ENCODE results near the gene SPATA6.
"Not testable (repeated sequence)": the region's sequence is repeated elsewhere in the genome, so short reads cannot be mapped to it uniquely, and the experiment has no call there.

GRCh38 chr1:48519896-48520295, 47.9 kb upstream of the SPATA6 start:
- TF ChIP-seq, protein P1, sequence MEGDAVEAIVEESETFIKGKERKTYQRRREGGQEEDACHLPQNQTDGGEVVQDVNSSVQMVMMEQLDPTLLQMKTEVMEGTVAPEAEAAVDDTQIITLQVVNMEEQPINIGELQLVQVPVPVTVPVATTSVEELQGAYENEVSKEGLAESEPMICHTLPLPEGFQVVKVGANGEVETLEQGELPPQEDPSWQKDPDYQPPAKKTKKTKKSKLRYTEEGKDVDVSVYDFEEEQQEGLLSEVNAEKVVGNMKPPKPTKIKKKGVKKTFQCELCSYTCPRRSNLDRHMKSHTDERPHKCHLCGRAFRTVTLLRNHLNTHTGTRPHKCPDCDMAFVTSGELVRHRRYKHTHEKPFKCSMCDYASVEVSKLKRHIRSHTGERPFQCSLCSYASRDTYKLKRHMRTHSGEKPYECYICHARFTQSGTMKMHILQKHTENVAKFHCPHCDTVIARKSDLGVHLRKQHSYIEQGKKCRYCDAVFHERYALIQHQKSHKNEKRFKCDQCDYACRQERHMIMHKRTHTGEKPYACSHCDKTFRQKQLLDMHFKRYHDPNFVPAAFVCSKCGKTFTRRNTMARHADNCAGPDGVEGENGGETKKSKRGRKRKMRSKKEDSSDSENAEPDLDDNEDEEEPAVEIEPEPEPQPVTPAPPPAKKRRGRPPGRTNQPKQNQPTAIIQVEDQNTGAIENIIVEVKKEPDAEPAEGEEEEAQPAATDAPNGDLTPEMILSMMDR (IDR thresholded peaks at IDR 0.05; ENCODE audit: low read depth, low read length): not testable (repeated sequence)
- TF ChIP-seq POLR2A (IDR thresholded peaks at IDR 0.05; ENCODE audit: extremely low read depth, insufficient read length); MYC (IDR thresholded peaks at IDR 0.05; ENCODE audit: low read depth, low read length): not testable (repeated sequence)
- TF ChIP-seq, protein P2, sequence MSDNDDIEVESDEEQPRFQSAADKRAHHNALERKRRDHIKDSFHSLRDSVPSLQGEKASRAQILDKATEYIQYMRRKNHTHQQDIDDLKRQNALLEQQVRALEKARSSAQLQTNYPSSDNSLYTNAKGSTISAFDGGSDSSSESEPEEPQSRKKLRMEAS (IDR thresholded peaks at IDR 0.05; ENCODE audit: low read depth, low read length): not testable (repeated sequence)
